WTC11 (cell line): ENCODE measurements around the gene MOV10L1. TPM values are rescaled to one million over a fixed set of nuclear protein-coding genes. Genes with fewer than 3 reads are reported as not detected.

ENCODE experiments used
- ATAC-seq: fragments of 200-7000 bp; cut with Tn5 transposase; 2 replicates; pipeline ENCODE4 v1.10.0; 2021; ENCODE audit warnings: mild to moderate bottlenecking, moderate library complexity
- CTCF ChIA-PET: fragments of 300-600 bp; sonication (Branson Sonifier 250); formaldehyde crosslinking; loops from one replicate; lab custom pipeline; 2021; ENCODE audit warnings: antibody characterized with exemption; lab: Charles Lee
- POLR2A ChIA-PET: fragments of 350-600 bp; sonication (Branson Sonifier 250); formaldehyde crosslinking; loops from one replicate; lab custom pipeline; 2021; ENCODE audit warnings: antibody characterized with exemption; lab: Charles Lee
- DNase-seq: peaks from one replicate; pipeline ENCODE4 v3.0.0; 2021; ENCODE audit warnings: low spot score
- H3K27ac Mint-ChIP-seq: 2 replicates; pipeline ENCODE4 v1.8.0; 2021; ENCODE audit warnings: mixed read lengths
- H3K27me3 Mint-ChIP-seq: 2 replicates; pipeline ENCODE4 v1.8.0; 2021; ENCODE audit warnings: low read depth, mild to moderate bottlenecking, moderate library complexity, mixed read lengths
- H3K36me3 Mint-ChIP-seq: 2 replicates; pipeline ENCODE4 v1.8.0; 2021; ENCODE audit warnings: mixed read lengths
- H3K4me1 Mint-ChIP-seq: 2 replicates; pipeline ENCODE4 v1.8.0; 2022; ENCODE audit warnings: mixed read lengths
- H3K4me3 Mint-ChIP-seq: 2 replicates; pipeline ENCODE4 v1.8.0; 2021; ENCODE audit warnings: mild to moderate bottlenecking, moderate library complexity, mixed read lengths
- H3K9me3 Mint-ChIP-seq: 2 replicates; pipeline ENCODE4 v1.8.0; 2021; ENCODE audit warnings: mixed read lengths
- GTF2I ChIP-seq: fragments of 250-450 bp; sonication (Bioruptor Pico); conservative IDR thresholded peaks from 2 replicates; pipeline ENCODE4 v1.4.0; 2021; ENCODE audit warnings: mild to moderate bottlenecking
- NFATC4 ChIP-seq: fragments of 250-450 bp; sonication (Bioruptor Pico); IDR thresholded peaks from 2 replicates; pipeline ENCODE4 v1.9.0; 2021; ENCODE audit warnings: mild to moderate bottlenecking
- SOX15 ChIP-seq: fragments of 250-450 bp; sonication (Bioruptor Pico); IDR thresholded peaks from 2 replicates; pipeline ENCODE4 v1.9.0; 2021; ENCODE audit warnings: mild to moderate bottlenecking
- total RNA-seq: library from RNA; stranded (reverse); gene quantifications from 3 replicates; pipeline ENCODE4 v1.2.3, GENCODE V29; 2021
- TF ChIP-seq, protein P1 (sequence below): sonication (generic); formaldehyde crosslinking; IDR thresholded peaks from 2 replicates; pipeline ENCODE4 v1.8.0; 2022; ENCODE audit warnings: mild to moderate bottlenecking, missing genetic modification reagents
- TF ChIP-seq, protein P2 (sequence below): sonication (generic); formaldehyde crosslinking; IDR thresholded peaks from 2 replicates; pipeline ENCODE4 v1.8.1; 2022; ENCODE audit warnings: low read depth, missing genetic modification reagents, borderline replicate concordance
- TF ChIP-seq, protein P3 (sequence below): sonication (generic); formaldehyde crosslinking; IDR thresholded peaks from 2 replicates; pipeline ENCODE4 v1.8.0; 2022; ENCODE audit warnings: missing genetic modification reagents
- TF ChIP-seq, protein P4 (sequence below): sonication (generic); formaldehyde crosslinking; IDR thresholded peaks from 2 replicates; pipeline ENCODE4 v1.8.1; 2023; ENCODE audit warnings: mild to moderate bottlenecking, missing genetic modification reagents
- TF ChIP-seq, protein P5 (sequence below): sonication (generic); formaldehyde crosslinking; IDR thresholded peaks from 2 replicates; pipeline ENCODE4 v1.8.0; 2022; ENCODE audit warnings: mild to moderate bottlenecking, missing genetic modification reagents
- TF ChIP-seq, protein P6 (sequence below): sonication (generic); formaldehyde crosslinking; IDR thresholded peaks from 2 replicates; pipeline ENCODE4 v1.8.1; 2022; ENCODE audit warnings: mild to moderate bottlenecking, missing genetic modification reagents, moderate library complexity, borderline replicate concordance
- TF ChIP-seq, protein P7 (sequence below): fragments of 250-450 bp; sonication (Bioruptor Pico); IDR thresholded peaks from 2 replicates; pipeline ENCODE4 v1.9.0; 2021; ENCODE audit warnings: mild to moderate bottlenecking, borderline replicate concordance
- TF ChIP-seq, protein P8 (sequence below): sonication (generic); formaldehyde crosslinking; IDR thresholded peaks from 2 replicates; pipeline ENCODE4 v1.8.1; 2022; ENCODE audit warnings: low read depth, mild to moderate bottlenecking, moderate library complexity, missing genetic modification reagents, borderline replicate concordance

MOV10L1 gene
- total RNA-seq, 1 experiment from 2014 or later: not detected

DNA sequence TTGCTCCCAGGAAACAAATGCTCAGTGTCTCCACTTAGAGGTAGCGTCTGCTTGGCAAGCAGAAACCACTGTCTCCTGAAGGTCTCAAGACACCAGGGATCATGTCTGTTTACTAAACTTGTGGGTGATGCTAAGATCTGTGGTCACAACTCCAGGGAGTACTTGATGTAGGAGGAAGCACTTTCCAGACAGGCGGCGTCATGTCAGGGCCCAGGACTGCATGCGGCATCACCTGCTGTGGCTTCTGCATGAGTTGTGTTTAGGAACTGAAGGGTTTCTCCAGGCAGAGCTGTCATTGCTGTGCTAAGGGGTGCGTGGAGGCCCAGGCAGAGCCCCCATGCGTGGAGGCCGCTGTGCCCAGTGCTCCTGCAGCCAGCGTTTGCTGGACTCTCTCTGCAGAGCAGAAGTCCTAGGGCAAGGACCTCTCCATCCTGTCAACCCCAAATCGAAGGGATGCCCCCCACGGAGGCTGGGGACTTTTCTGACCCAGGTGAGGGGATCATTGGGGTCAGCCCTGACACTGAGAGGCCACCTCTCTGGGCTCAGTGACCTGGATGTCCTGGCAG, 72.7 kb downstream of the MOV10L1 start (continued):
- TF ChIP-seq, protein P1, sequence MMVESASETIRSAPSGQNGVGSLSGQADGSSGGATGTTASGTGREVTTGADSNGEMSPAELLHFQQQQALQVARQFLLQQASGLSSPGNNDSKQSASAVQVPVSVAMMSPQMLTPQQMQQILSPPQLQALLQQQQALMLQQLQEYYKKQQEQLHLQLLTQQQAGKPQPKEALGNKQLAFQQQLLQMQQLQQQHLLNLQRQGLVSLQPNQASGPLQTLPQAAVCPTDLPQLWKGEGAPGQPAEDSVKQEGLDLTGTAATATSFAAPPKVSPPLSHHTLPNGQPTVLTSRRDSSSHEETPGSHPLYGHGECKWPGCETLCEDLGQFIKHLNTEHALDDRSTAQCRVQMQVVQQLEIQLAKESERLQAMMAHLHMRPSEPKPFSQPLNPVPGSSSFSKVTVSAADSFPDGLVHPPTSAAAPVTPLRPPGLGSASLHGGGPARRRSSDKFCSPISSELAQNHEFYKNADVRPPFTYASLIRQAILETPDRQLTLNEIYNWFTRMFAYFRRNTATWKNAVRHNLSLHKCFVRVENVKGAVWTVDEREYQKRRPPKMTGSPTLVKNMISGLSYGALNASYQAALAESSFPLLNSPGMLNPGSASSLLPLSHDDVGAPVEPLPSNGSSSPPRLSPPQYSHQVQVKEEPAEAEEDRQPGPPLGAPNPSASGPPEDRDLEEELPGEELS (CRISPR knock-in tag): no peak
- TF ChIP-seq, protein P2, sequence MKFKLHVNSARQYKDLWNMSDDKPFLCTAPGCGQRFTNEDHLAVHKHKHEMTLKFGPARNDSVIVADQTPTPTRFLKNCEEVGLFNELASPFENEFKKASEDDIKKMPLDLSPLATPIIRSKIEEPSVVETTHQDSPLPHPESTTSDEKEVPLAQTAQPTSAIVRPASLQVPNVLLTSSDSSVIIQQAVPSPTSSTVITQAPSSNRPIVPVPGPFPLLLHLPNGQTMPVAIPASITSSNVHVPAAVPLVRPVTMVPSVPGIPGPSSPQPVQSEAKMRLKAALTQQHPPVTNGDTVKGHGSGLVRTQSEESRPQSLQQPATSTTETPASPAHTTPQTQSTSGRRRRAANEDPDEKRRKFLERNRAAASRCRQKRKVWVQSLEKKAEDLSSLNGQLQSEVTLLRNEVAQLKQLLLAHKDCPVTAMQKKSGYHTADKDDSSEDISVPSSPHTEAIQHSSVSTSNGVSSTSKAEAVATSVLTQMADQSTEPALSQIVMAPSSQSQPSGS (CRISPR knock-in tag): no peak
- TF ChIP-seq, protein P3, sequence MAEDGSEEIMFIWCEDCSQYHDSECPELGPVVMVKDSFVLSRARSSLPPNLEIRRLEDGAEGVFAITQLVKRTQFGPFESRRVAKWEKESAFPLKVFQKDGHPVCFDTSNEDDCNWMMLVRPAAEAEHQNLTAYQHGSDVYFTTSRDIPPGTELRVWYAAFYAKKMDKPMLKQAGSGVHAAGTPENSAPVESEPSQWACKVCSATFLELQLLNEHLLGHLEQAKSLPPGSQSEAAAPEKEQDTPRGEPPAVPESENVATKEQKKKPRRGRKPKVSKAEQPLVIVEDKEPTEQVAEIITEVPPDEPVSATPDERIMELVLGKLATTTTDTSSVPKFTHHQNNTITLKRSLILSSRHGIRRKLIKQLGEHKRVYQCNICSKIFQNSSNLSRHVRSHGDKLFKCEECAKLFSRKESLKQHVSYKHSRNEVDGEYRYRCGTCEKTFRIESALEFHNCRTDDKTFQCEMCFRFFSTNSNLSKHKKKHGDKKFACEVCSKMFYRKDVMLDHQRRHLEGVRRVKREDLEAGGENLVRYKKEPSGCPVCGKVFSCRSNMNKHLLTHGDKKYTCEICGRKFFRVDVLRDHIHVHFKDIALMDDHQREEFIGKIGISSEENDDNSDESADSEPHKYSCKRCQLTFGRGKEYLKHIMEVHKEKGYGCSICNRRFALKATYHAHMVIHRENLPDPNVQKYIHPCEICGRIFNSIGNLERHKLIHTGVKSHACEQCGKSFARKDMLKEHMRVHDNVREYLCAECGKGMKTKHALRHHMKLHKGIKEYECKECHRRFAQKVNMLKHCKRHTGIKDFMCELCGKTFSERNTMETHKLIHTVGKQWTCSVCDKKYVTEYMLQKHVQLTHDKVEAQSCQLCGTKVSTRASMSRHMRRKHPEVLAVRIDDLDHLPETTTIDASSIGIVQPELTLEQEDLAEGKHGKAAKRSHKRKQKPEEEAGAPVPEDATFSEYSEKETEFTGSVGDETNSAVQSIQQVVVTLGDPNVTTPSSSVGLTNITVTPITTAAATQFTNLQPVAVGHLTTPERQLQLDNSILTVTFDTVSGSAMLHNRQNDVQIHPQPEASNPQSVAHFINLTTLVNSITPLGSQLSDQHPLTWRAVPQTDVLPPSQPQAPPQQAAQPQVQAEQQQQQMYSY (CRISPR knock-in tag): no peak
- TF ChIP-seq, protein P4, sequence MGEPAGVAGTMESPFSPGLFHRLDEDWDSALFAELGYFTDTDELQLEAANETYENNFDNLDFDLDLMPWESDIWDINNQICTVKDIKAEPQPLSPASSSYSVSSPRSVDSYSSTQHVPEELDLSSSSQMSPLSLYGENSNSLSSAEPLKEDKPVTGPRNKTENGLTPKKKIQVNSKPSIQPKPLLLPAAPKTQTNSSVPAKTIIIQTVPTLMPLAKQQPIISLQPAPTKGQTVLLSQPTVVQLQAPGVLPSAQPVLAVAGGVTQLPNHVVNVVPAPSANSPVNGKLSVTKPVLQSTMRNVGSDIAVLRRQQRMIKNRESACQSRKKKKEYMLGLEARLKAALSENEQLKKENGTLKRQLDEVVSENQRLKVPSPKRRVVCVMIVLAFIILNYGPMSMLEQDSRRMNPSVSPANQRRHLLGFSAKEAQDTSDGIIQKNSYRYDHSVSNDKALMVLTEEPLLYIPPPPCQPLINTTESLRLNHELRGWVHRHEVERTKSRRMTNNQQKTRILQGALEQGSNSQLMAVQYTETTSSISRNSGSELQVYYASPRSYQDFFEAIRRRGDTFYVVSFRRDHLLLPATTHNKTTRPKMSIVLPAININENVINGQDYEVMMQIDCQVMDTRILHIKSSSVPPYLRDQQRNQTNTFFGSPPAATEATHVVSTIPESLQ: no peak
- no peak for TF ChIP-seq SOX15 (CRISPR knock-in tag)
- TF ChIP-seq, protein P5, sequence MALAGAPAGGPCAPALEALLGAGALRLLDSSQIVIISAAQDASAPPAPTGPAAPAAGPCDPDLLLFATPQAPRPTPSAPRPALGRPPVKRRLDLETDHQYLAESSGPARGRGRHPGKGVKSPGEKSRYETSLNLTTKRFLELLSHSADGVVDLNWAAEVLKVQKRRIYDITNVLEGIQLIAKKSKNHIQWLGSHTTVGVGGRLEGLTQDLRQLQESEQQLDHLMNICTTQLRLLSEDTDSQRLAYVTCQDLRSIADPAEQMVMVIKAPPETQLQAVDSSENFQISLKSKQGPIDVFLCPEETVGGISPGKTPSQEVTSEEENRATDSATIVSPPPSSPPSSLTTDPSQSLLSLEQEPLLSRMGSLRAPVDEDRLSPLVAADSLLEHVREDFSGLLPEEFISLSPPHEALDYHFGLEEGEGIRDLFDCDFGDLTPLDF (CRISPR knock-in tag): no peak

DNA sequence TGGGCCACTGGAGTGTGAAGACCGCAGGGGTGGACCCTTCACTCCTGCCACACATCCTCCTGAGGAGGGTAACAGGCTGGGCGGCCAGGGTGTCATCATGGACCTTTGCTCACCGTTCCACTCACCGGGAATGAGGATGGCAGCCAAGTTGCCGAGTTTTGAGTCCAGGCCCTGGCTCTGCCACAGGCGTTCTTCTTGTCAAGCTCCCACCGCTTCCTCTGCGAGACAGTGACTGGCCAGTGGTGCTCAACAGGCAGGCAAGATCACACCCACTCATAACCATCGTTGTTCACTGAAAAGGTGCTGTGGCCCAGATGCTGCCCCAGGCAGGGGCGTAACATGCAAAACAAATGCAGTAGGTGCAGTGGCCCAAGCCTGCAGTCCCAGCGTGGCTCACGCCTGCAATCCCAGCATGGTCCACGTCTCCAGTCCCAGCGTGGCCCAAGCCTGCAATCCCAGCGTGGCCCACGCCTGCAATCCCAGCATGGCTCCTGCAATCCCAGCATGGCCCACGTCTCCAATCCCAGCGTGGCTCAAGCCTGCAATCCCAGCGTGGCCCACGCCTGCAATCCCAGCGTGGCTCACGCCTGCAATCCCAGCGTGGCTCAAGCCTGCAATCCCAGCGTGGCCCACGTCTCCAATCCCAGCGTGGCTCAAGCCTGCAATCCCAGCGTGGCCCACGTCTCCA, 75.8 kb downstream of the MOV10L1 start:
- CTCF ChIA-PET: interaction anchor here (1.3 kb wide), 1 partner anchor 24 kb away, joined by 5 read pairs; no protein-coding TSS in a partner anchor
- H3K27ac Mint-ChIP-seq: no peak overlapping the region
- peaks cover 20% of the 10 kb centered on the region for H3K27me3 Mint-ChIP-seq
- no peaks in the 10 kb centered on the region for H3K9me3 Mint-ChIP-seq
- 0 out of 2 replicates have a peak, but pooled peaks cover 4% of the 10 kb centered on the region for H3K4me1 Mint-ChIP-seq
- DNase-seq (no peak), ATAC-seq (no peak)
- POLR2A ChIA-PET: no interaction called here
- no peak overlapping the region for H3K4me3 Mint-ChIP-seq
- H3K36me3 Mint-ChIP-seq: no peaks in the 10 kb centered on the region
- TF ChIP-seq, protein P3 (CRISPR knock-in tag): no peak
- TF ChIP-seq GTF2I (CRISPR knock-in tag): no peak
- TF ChIP-seq, protein P6, sequence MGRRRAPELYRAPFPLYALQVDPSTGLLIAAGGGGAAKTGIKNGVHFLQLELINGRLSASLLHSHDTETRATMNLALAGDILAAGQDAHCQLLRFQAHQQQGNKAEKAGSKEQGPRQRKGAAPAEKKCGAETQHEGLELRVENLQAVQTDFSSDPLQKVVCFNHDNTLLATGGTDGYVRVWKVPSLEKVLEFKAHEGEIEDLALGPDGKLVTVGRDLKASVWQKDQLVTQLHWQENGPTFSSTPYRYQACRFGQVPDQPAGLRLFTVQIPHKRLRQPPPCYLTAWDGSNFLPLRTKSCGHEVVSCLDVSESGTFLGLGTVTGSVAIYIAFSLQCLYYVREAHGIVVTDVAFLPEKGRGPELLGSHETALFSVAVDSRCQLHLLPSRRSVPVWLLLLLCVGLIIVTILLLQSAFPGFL (CRISPR knock-in tag): no peak
- no peak for TF ChIP-seq NFATC4 (CRISPR knock-in tag)
- TF ChIP-seq, protein P7, sequence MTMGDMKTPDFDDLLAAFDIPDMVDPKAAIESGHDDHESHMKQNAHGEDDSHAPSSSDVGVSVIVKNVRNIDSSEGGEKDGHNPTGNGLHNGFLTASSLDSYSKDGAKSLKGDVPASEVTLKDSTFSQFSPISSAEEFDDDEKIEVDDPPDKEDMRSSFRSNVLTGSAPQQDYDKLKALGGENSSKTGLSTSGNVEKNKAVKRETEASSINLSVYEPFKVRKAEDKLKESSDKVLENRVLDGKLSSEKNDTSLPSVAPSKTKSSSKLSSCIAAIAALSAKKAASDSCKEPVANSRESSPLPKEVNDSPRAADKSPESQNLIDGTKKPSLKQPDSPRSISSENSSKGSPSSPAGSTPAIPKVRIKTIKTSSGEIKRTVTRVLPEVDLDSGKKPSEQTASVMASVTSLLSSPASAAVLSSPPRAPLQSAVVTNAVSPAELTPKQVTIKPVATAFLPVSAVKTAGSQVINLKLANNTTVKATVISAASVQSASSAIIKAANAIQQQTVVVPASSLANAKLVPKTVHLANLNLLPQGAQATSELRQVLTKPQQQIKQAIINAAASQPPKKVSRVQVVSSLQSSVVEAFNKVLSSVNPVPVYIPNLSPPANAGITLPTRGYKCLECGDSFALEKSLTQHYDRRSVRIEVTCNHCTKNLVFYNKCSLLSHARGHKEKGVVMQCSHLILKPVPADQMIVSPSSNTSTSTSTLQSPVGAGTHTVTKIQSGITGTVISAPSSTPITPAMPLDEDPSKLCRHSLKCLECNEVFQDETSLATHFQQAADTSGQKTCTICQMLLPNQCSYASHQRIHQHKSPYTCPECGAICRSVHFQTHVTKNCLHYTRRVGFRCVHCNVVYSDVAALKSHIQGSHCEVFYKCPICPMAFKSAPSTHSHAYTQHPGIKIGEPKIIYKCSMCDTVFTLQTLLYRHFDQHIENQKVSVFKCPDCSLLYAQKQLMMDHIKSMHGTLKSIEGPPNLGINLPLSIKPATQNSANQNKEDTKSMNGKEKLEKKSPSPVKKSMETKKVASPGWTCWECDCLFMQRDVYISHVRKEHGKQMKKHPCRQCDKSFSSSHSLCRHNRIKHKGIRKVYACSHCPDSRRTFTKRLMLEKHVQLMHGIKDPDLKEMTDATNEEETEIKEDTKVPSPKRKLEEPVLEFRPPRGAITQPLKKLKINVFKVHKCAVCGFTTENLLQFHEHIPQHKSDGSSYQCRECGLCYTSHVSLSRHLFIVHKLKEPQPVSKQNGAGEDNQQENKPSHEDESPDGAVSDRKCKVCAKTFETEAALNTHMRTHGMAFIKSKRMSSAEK (CRISPR knock-in tag): no peak
- TF ChIP-seq, protein P8, sequence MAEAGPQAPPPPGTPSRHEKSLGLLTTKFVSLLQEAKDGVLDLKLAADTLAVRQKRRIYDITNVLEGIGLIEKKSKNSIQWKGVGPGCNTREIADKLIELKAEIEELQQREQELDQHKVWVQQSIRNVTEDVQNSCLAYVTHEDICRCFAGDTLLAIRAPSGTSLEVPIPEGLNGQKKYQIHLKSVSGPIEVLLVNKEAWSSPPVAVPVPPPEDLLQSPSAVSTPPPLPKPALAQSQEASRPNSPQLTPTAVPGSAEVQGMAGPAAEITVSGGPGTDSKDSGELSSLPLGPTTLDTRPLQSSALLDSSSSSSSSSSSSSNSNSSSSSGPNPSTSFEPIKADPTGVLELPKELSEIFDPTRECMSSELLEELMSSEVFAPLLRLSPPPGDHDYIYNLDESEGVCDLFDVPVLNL: no peak
